Measurements from ENCODE around the gene EAPP.
A peak's percentile ranks its signal among the peaks of the same experiment; 100 is the strongest.

EAPP gene

GRCh38 chr14:34496679-34497513 lies 42.6 kb downstream of the EAPP start (continued):
- TF ChIP-seq PRDM10 (tag by site-specific recombination; IDR thresholded peaks at IDR 0.05), result peak; percentile 57

GRCh38 chr14:34496007-34496678 lies 43.4 kb downstream of the EAPP start:
- Histone ChIP-seq H3K36me3 (ENCODE audit: control insufficient read depth in 2 of 2, insufficient read depth in 1 of 2, low read length in 2 of 2) (no peaks in the 10 kb centered on the region), H3K27ac (ENCODE audit: extremely low read depth, low read depth, low read length) (no peak overlapping the region), H3K4me3 (ENCODE audit: low read depth, low read length) (no peak overlapping the region), H3K4me1 (ENCODE audit: control insufficient read depth, insufficient read depth, low read length) (no peaks in the 10 kb centered on the region), H3K9me3 (ENCODE audit: control insufficient read depth, insufficient read depth, low read depth, low read length) (no peaks in the 10 kb centered on the region)
- ChIA-PET POLR2A (interaction anchor here (0.7 to 1.1 kb wide), 2 partner anchors 11 to 168 kb away, joined by 3 read pairs; no protein-coding TSS in a partner anchor), CTCF (interaction anchor here (0.6 to 1.3 kb wide), 6 partner anchors 43 to 237 kb away, joined by 3 to 5 read pairs (median 4); no protein-coding TSS in a partner anchor)
- TF ChIP-seq ELK4 (IDR thresholded peaks at IDR 0.05; ENCODE audit: borderline replicate concordance, low read depth, low read length), result no peak
- TF ChIP-seq ZNF426 (tag by site-specific recombination; IDR thresholded peaks at IDR 0.05), result no peak
- TF ChIP-seq ZNF146 (tag by site-specific recombination; IDR thresholded peaks at IDR 0.05), result no peak
- TF ChIP-seq ZSCAN5A (tag by site-specific recombination; IDR thresholded peaks at IDR 0.05), result no peak
- no peak for TF ChIP-seq PRDM4 (tag by site-specific recombination; IDR thresholded peaks at IDR 0.05)
- TF ChIP-seq ZNF530 (tag by site-specific recombination; IDR thresholded peaks at IDR 0.05; ENCODE audit: low read depth), result no peak
- TF ChIP-seq ZNF211 (tag by site-specific recombination; IDR thresholded peaks at IDR 0.05; ENCODE audit: low read depth), result no peak
- TF ChIP-seq ZSCAN18 (tag by site-specific recombination; IDR thresholded peaks at IDR 0.05), result no peak
- no peak for TF ChIP-seq ZNF639 (tag by site-specific recombination; IDR thresholded peaks at IDR 0.05)
- no peak for TF ChIP-seq ZNF692 (tag by site-specific recombination; IDR thresholded peaks at IDR 0.05)
- TF ChIP-seq ATF2 (tag by site-specific recombination; IDR thresholded peaks at IDR 0.05; ENCODE audit: low read depth), result no peak
- TF ChIP-seq ZNF600 (tag by site-specific recombination; IDR thresholded peaks at IDR 0.05), result no peak

Measured in HEK293 (cell line).